ENCODE results near the gene KLK15. TPM values are rescaled to one million over a fixed set of nuclear protein-coding genes. Genes with fewer than 3 reads are reported as not detected.
"Not testable (repeated sequence)": the region's sequence is repeated elsewhere in the genome, so short reads cannot be mapped to it uniquely, and the experiment has no call there.

KLK15 gene
- total RNA-seq, 1 donor from 2014 or later, result not detected

GRCh38 chr19:50790922-50791467 is 42.4 kb downstream of the KLK15 start:
- intact Hi-C loops (cut with DNase I), result no loop called here
- TF ChIP-seq POLR2A (IDR thresholded peaks at IDR 0.05), result no peak
- TF ChIP-seq CTCF (IDR thresholded peaks at IDR 0.05), result no peak
- TF ChIP-seq POLR2AphosphoS5 (IDR thresholded peaks at IDR 0.05; ENCODE audit: insufficient read depth in 1 of 2, low read depth in 1 of 2), result no peak
- H3K27me3 ChIP-seq, result no peaks in the 10 kb centered on the region

GRCh38 chr19:50790396-50790795 is 43.0 kb downstream of the KLK15 start, which contains the start of gene ACP4:
ACP4 (plus strand) TSS chr19:50790415; CDS start chr19:50790415, 0 bp downstream.
- Histone ChIP-seq H3K27me3 (no peaks in the 10 kb centered on the region), H3K27ac (no peak within 1 kb of the TSS), H3K9me3 (no peaks in the 10 kb centered on the region), H3K36me3 (no peaks in the 10 kb centered on the region), H3K4me1 (peaks cover 5% of the 10 kb centered on the region), H3K4me3 (no peak within 1 kb of the TSS)
- no peak for DNase-seq (ENCODE audit: extremely low spot score in 2 of 2)
- TF ChIP-seq CTCF (IDR thresholded peaks at IDR 0.05) (no peak), POLR2A (IDR thresholded peaks at IDR 0.05) (no peak), POLR2AphosphoS5 (IDR thresholded peaks at IDR 0.05; ENCODE audit: insufficient read depth in 1 of 2, low read depth in 1 of 2) (no peak)
- intact Hi-C loops (cut with DNase I), result no loop called here

More at GRCh38 chr19:50790922-50791467, 42.4 kb downstream of the KLK15 start:
- Histone ChIP-seq H3K27ac (no peak overlapping the region), H3K9me3 (no peaks in the 10 kb centered on the region), H3K4me3 (no peak overlapping the region), H3K4me1 (peaks cover 5% of the 10 kb centered on the region), H3K36me3 (no peaks in the 10 kb centered on the region)
- no peak for DNase-seq (ENCODE audit: extremely low spot score in 2 of 2)

GRCh38 chr19:50785329-50785728 is 48.0 kb downstream of the KLK15 start:
- DNase-seq (ENCODE audit: extremely low spot score in 2 of 2), result no peak
- no peaks in the 10 kb centered on the region for H3K9me3 ChIP-seq
- no peak overlapping the region for H3K27ac ChIP-seq
- no peak overlapping the region for H3K4me3 ChIP-seq
- intact Hi-C loops (cut with DNase I), result no loop called here
- H3K4me1 ChIP-seq, result peaks cover 7% of the 10 kb centered on the region
- H3K36me3 ChIP-seq, result no peaks in the 10 kb centered on the region
- H3K27me3 ChIP-seq, result no peaks in the 10 kb centered on the region
- no peak for TF ChIP-seq POLR2AphosphoS5 (IDR thresholded peaks at IDR 0.05; ENCODE audit: insufficient read depth in 1 of 2, low read depth in 1 of 2)
- TF ChIP-seq CTCF (IDR thresholded peaks at IDR 0.05), result no peak
- TF ChIP-seq POLR2A (IDR thresholded peaks at IDR 0.05), result no peak

GRCh38 chr19:50784710-50785109 is 48.7 kb downstream of the KLK15 start:
- no peak for DNase-seq (ENCODE audit: extremely low spot score in 2 of 2)
- intact Hi-C loops (cut with DNase I), result loop anchor here (5.0 kb wide), 1 partner anchor 427 kb away; no protein-coding TSS in a partner anchor
- TF ChIP-seq CTCF (IDR thresholded peaks at IDR 0.05) (no peak), POLR2AphosphoS5 (IDR thresholded peaks at IDR 0.05; ENCODE audit: insufficient read depth in 1 of 2, low read depth in 1 of 2) (no peak), POLR2A (IDR thresholded peaks at IDR 0.05) (no peak)
- peaks cover 7% of the 10 kb centered on the region for H3K4me1 ChIP-seq
- H3K27ac ChIP-seq, result no peak overlapping the region
- H3K36me3 ChIP-seq, result no peaks in the 10 kb centered on the region
- H3K27me3 ChIP-seq, result no peaks in the 10 kb centered on the region
- no peaks in the 10 kb centered on the region for H3K9me3 ChIP-seq
- H3K4me3 ChIP-seq, result no peak overlapping the region

- intact Hi-C loops (cut with DNase I), result loop anchor here (5.0 kb wide), 1 partner anchor 426 kb away; no protein-coding TSS in a partner anchor
- H3K27me3 ChIP-seq; DNase-seq (ENCODE audit: extremely low spot score in 2 of 2); H3K9me3 ChIP-seq; H3K4me3 ChIP-seq; H3K36me3 ChIP-seq; H3K4me1 ChIP-seq; H3K27ac ChIP-seq: not testable (repeated sequence)
These were observed 49.6 kb downstream of the KLK15 start for GRCh38 chr19:50783848-50784152.
